GM19035 (cell line): ENCODE measurements around the gene FRAS1.
"Not testable (repeated sequence)": the region's sequence is repeated elsewhere in the genome, so short reads cannot be mapped to it uniquely, and the experiment has no call there.

Experiments used
- ATAC-seq: cut with Tn5 transposase; IDR thresholded peaks from one replicate; pipeline ENCODE4 v1.9.1; 2021; ENCODE audit not compliant: unreplicated experiment

Gene FRAS1

GRCh38 chr4:78320349-78320935 lies 263.3 kb downstream of the FRAS1 start:
- no peak for ATAC-seq

GRCh38 chr4:78322032-78322431 lies 264.9 kb downstream of the FRAS1 start:
- ATAC-seq = no peak

- no peak for ATAC-seq
Measured at GRCh38 chr4:78323439-78323838, 266.3 kb downstream of the FRAS1 start.

- no peak for ATAC-seq
Measured at GRCh38 chr4:78324625-78325024, 267.5 kb downstream of the FRAS1 start.

GRCh38 chr4:78325271-78326157 lies 268.4 kb downstream of the FRAS1 start:
- no peak for ATAC-seq

GRCh38 chr4:78328591-78328990 lies 271.5 kb downstream of the FRAS1 start:
- not testable (repeated sequence) for ATAC-seq

- ATAC-seq = no peak
Measured at GRCh38 chr4:78331186-78331585, 274.1 kb downstream of the FRAS1 start.

- ATAC-seq = no peak
Measured at GRCh38 chr4:78331965-78332364, 274.8 kb downstream of the FRAS1 start.

GRCh38 chr4:78332976-78333375 lies 275.9 kb downstream of the FRAS1 start:
- no peak for ATAC-seq

- no peak for ATAC-seq
Measured at GRCh38 chr4:78336093-78336943, 279.2 kb downstream of the FRAS1 start.

GRCh38 chr4:78337244-78338020 lies 280.3 kb downstream of the FRAS1 start:
- ATAC-seq = no peak

- no peak for ATAC-seq
Measured at GRCh38 chr4:78342125-78342524, 285.0 kb downstream of the FRAS1 start.

GRCh38 chr4:78343682-78344081 lies 286.6 kb downstream of the FRAS1 start:
- no peak for ATAC-seq

- no peak for ATAC-seq
Measured at GRCh38 chr4:78345237-78345636, 288.1 kb downstream of the FRAS1 start.

- ATAC-seq = no peak
Measured at GRCh38 chr4:78346222-78346621, 289.1 kb downstream of the FRAS1 start.

- no peak for ATAC-seq
Measured at GRCh38 chr4:78347527-78347926, 290.4 kb downstream of the FRAS1 start.

GRCh38 chr4:78353921-78354320 lies 296.8 kb downstream of the FRAS1 start:
- no peak for ATAC-seq

- ATAC-seq = no peak
Measured at GRCh38 chr4:78354782-78355181, 297.7 kb downstream of the FRAS1 start.

- no peak for ATAC-seq
Measured at GRCh38 chr4:78355306-78355705, 298.2 kb downstream of the FRAS1 start.

GRCh38 chr4:78356251-78356786 lies 299.2 kb downstream of the FRAS1 start:
- no peak for ATAC-seq

GRCh38 chr4:78357122-78357521 lies 300.0 kb downstream of the FRAS1 start:
- no peak for ATAC-seq
